Measurements from ENCODE around the gene SOD3. TPM values are rescaled to one million over a fixed set of nuclear protein-coding genes. Genes with fewer than 3 reads are reported as not detected.
A peak's percentile ranks its signal among the peaks of the same experiment; 100 is the strongest.

SOD3 gene
- total and polyA plus RNA-seq, 9 of the 15 experiments (the other 6 are each of a cell fraction or from before 2014, with no cell fraction given) = 0.10 to 0.31 (median 0.24) TPM; not detected in 6

DNA sequence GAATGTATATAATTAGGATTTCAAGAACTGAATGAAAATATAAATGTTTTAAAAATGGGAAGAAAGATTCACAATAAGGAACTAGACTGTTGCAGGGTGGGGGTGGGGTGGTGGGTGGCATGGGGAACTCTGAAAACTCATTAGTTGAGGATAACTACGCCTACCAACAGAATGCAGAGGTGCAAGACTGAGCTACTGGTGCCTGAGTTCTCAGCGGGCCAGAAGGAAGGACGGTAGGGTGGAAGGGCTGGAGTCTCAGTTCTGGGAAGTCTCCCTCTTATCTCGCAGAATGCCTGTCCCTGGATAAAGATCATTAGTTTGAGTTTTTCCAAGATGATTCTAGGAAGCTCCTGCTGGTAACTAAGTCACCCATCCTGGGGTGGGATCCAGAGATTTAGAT lies 1.3 kb upstream of the SOD3 start:
- ATAC-seq (no peak), FAIRE-seq (no peak), DNase-seq (ENCODE audit: extremely low read depth in 1 of 4, low spot score in 3 of 4) (no peak)
- Histone ChIP-seq H3K79me2 (ENCODE audit: control insufficient read depth, insufficient read depth, low read length) (no peaks in the 10 kb centered on the region), H3K9me3 (replicated peaks; ENCODE audit: control insufficient read depth, insufficient read depth, low read depth, low read length) (no peaks in the 10 kb centered on the region), H3K27ac (ENCODE audit: extremely low read depth, low read depth, low read length) (no peak overlapping the region), H3K4me1 (replicated peaks in 1 of 2; ENCODE audit: control insufficient read depth in 2 of 2, insufficient read depth in 2 of 2, low read length in 2 of 2) (peaks cover 8 to 19% of the 10 kb centered on the region in 2 experiments; a peak in 4 of 5 replicates), H3K9me1 (ENCODE audit: control insufficient read depth, insufficient read depth, low read length) (no peaks in the 10 kb centered on the region), H3K4me2 (ENCODE audit: insufficient read depth, low read length) (peak overlapping the region; percentile 34; the same call in 1 of the 2 replicates), H3K4me3 (no peak overlapping the region), H3K9ac (ENCODE audit: insufficient read depth in 1 of 2, low read depth in 2 of 2, low read length in 2 of 2) (peak overlapping the region in 1 of 2 experiments; percentile 52; a peak in 1 of 4 replicates), H4K20me1 (replicated peaks; ENCODE audit: control insufficient read depth, insufficient read depth, low read length) (no peaks in the 10 kb centered on the region; the same call in 1 of the 2 replicates), H3K27me3 (ENCODE audit: control insufficient read depth in 2 of 2, insufficient read depth in 2 of 2, low read length in 2 of 2) (peaks cover 2 to 22% of the 10 kb centered on the region in 2 experiments; a peak in 4 of 5 replicates), H2AFZ (ENCODE audit: low read depth, low read length) (peak overlapping the region; percentile 59; the same call in 1 of the 2 replicates), H3K36me3 (ENCODE audit: control insufficient read depth, insufficient read depth, low read length) (no peaks in the 10 kb centered on the region)
- BruUV-seq (replicated peaks) = no TSS peak
- intact Hi-C loops (cut with micrococcal nuclease) (no loop called here), in situ Hi-C loops (cut with MboI) (no loop called here)
- 0% methylated on average over 4 of the region's 4 CpGs for WGBS (ENCODE audit: insufficient coverage, low coverage, missing lambda C conversion rate)
- POLR2A ChIA-PET = interaction anchor here (1.5 kb wide), 1 partner anchor 12 kb away, joined by 4 read pairs; no protein-coding TSS in a partner anchor
- CTCF ChIA-PET (ENCODE audit: low intra/inter-chr PET ratio) = no interaction called here
- TF ChIP-seq, protein P1, sequence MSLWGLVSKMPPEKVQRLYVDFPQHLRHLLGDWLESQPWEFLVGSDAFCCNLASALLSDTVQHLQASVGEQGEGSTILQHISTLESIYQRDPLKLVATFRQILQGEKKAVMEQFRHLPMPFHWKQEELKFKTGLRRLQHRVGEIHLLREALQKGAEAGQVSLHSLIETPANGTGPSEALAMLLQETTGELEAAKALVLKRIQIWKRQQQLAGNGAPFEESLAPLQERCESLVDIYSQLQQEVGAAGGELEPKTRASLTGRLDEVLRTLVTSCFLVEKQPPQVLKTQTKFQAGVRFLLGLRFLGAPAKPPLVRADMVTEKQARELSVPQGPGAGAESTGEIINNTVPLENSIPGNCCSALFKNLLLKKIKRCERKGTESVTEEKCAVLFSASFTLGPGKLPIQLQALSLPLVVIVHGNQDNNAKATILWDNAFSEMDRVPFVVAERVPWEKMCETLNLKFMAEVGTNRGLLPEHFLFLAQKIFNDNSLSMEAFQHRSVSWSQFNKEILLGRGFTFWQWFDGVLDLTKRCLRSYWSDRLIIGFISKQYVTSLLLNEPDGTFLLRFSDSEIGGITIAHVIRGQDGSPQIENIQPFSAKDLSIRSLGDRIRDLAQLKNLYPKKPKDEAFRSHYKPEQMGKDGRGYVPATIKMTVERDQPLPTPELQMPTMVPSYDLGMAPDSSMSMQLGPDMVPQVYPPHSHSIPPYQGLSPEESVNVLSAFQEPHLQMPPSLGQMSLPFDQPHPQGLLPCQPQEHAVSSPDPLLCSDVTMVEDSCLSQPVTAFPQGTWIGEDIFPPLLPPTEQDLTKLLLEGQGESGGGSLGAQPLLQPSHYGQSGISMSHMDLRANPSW (CRISPR knock-in tag; IDR thresholded peaks at IDR 0.05) = no peak
- TF ChIP-seq, protein P2, sequence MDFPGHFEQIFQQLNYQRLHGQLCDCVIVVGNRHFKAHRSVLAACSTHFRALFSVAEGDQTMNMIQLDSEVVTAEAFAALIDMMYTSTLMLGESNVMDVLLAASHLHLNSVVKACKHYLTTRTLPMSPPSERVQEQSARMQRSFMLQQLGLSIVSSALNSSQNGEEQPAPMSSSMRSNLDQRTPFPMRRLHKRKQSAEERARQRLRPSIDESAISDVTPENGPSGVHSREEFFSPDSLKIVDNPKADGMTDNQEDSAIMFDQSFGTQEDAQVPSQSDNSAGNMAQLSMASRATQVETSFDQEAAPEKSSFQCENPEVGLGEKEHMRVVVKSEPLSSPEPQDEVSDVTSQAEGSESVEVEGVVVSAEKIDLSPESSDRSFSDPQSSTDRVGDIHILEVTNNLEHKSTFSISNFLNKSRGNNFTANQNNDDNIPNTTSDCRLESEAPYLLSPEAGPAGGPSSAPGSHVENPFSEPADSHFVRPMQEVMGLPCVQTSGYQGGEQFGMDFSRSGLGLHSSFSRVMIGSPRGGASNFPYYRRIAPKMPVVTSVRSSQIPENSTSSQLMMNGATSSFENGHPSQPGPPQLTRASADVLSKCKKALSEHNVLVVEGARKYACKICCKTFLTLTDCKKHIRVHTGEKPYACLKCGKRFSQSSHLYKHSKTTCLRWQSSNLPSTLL (IDR thresholded peaks at IDR 0.05) = no peak
- TF ChIP-seq ILK (tag; IDR thresholded peaks at IDR 0.05; ENCODE audit: borderline replicate concordance, low read depth) (no peak), MTA1 (IDR thresholded peaks at IDR 0.05; ENCODE audit: borderline replicate concordance) (no peak), ZSCAN29 (IDR thresholded peaks at IDR 0.05) (no peak), SP1 (CRISPR knock-in tag; IDR thresholded peaks at IDR 0.05) (no peak), SMC3 (conservative IDR thresholded peaks at IDR 0.05; ENCODE audit: insufficient read depth, low read depth, low read length) (no peak), MYBL2 (IDR thresholded peaks at IDR 0.05; ENCODE audit: low read depth) (no peak), MYBL2 (CRISPR knock-in tag; IDR thresholded peaks at IDR 0.05; ENCODE audit: borderline replicate concordance) (no peak), HOXB6 (CRISPR knock-in tag; IDR thresholded peaks at IDR 0.05; ENCODE audit: borderline replicate concordance) (no peak), NFYB (IDR thresholded peaks at IDR 0.05; ENCODE audit: extremely low read depth, insufficient read length) (no peak)
- TF ChIP-seq, protein P3, sequence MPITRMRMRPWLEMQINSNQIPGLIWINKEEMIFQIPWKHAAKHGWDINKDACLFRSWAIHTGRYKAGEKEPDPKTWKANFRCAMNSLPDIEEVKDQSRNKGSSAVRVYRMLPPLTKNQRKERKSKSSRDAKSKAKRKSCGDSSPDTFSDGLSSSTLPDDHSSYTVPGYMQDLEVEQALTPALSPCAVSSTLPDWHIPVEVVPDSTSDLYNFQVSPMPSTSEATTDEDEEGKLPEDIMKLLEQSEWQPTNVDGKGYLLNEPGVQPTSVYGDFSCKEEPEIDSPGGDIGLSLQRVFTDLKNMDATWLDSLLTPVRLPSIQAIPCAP (CRISPR knock-in tag; IDR thresholded peaks at IDR 0.05; ENCODE audit: borderline replicate concordance) = no peak
- TF ChIP-seq, protein P4, sequence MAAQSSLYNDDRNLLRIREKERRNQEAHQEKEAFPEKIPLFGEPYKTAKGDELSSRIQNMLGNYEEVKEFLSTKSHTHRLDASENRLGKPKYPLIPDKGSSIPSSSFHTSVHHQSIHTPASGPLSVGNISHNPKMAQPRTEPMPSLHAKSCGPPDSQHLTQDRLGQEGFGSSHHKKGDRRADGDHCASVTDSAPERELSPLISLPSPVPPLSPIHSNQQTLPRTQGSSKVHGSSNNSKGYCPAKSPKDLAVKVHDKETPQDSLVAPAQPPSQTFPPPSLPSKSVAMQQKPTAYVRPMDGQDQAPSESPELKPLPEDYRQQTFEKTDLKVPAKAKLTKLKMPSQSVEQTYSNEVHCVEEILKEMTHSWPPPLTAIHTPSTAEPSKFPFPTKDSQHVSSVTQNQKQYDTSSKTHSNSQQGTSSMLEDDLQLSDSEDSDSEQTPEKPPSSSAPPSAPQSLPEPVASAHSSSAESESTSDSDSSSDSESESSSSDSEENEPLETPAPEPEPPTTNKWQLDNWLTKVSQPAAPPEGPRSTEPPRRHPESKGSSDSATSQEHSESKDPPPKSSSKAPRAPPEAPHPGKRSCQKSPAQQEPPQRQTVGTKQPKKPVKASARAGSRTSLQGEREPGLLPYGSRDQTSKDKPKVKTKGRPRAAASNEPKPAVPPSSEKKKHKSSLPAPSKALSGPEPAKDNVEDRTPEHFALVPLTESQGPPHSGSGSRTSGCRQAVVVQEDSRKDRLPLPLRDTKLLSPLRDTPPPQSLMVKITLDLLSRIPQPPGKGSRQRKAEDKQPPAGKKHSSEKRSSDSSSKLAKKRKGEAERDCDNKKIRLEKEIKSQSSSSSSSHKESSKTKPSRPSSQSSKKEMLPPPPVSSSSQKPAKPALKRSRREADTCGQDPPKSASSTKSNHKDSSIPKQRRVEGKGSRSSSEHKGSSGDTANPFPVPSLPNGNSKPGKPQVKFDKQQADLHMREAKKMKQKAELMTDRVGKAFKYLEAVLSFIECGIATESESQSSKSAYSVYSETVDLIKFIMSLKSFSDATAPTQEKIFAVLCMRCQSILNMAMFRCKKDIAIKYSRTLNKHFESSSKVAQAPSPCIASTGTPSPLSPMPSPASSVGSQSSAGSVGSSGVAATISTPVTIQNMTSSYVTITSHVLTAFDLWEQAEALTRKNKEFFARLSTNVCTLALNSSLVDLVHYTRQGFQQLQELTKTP (IDR thresholded peaks at IDR 0.05; ENCODE audit: low read depth in 1 of 2, partially characterized antibody in 2 of 2) = no peak

Data from K562 (cell line).